HUES64 (cell line): Measurements from ENCODE around the gene SLC26A5.
A peak's percentile ranks its signal among the peaks of the same experiment; 100 is the strongest.

Experiments
- H3K27ac ChIP-seq: 2 replicates; pipeline ENCODE4 v1.7.0; 2013; ENCODE audit warnings: low read depth, low read length, inconsistent platforms
- H3K27me3 ChIP-seq: 2 replicates; pipeline ENCODE4 v1.6.1; 2013; ENCODE audit warnings: mild to moderate bottlenecking, low read length; ENCODE audit not compliant: insufficient read depth
- H3K36me3 ChIP-seq: 2 replicates; pipeline ENCODE4 v1.6.1; 2013; ENCODE audit warnings: mild to moderate bottlenecking, low read length; ENCODE audit not compliant: insufficient read depth
- H3K4me1 ChIP-seq: 2 replicates; pipeline ENCODE4 v1.6.1; 2013; ENCODE audit warnings: mild to moderate bottlenecking, low read length, moderate library complexity; ENCODE audit not compliant: insufficient read depth
- H3K4me3 ChIP-seq: 2 replicates; pipeline ENCODE4 v1.5.1; 2013; ENCODE audit warnings: mild to moderate bottlenecking, low read length, moderate library complexity
- H3K9ac ChIP-seq: 2 replicates; pipeline ENCODE4 v1.6.1; 2013; ENCODE audit warnings: mild to moderate bottlenecking, low read depth, low read length
- H3K9me3 ChIP-seq: 2 replicates; pipeline ENCODE4 v1.6.1; 2013; ENCODE audit warnings: low read depth, low read length; ENCODE audit not compliant: insufficient read depth
- WGBS: fragments of 150-250, 120-280 bp; methylation state at CpG from one replicate; pipeline ENCODE4 v1.1.7; 2013; ENCODE audit warnings: missing lambda C conversion rate; 5-methylcytosine and 5-hydroxymethylcytosine counted together

Gene SLC26A5

DNA sequence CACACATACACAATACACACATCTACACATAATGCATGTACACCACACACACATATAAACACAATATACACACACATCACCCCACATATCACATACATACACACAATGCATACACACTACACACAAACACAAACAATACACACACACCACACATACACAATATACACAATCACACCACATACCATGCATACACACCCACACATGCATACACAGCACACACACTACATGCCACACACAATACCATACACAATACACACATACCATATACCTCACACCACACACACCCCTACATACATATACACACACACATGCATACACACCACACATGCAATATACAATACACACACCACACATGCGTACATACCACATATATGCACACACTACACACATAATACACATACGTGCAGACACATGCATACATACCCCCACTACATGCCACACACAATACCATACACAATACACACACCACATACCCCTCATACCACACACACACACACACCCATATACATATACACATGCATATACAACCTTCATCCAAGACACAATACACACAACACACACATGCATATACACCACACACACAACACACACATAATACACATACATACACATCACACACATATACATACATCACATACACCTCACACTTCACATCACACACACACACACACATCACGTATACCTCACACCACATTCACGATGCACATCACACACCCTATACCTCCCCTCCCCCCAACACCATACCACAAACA is 64.6 kb downstream of the SLC26A5 start:
- Histone ChIP-seq H3K4me1 (no peaks in the 10 kb centered on the region), H3K36me3 (no peaks in the 10 kb centered on the region), H3K9ac (no peak overlapping the region), H3K27me3 (no peaks in the 10 kb centered on the region), H3K27ac (no peak overlapping the region), H3K9me3 (no peaks in the 10 kb centered on the region), H3K4me3 (no peak overlapping the region)
- 93% methylated on average over 4 of the region's 4 CpGs for WGBS

DNA sequence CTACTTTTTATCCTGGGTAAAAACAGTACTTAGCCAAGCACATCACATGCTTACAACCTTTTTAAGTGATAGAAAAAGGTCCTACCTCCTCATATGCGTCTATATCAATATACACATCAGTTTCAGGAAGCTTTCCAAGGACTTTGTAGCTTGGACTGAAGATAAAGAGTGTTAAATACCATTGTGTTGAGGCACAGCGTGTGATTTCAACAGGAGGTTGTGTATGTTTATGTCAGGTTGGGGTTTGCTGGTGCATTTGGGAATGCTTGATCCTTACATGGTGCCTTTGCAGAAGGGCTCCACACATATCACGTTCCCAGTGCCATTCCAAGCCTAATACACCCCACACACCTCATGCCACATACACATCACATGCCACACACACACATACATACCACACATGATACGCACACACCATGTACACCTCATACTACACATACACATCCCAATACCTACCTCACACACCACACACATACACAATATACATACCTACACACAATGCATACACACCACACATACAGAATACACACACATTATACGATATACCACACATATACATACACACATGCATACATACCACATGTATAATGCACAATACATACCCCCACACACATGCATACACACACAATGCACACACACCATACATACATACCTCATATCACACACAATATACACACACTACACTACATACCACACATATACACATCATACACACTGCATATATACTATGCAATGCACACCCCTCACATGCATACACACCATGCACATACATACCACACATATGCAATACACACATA is 65.4 kb downstream of the SLC26A5 start:
- Histone ChIP-seq H3K36me3 (no peaks in the 10 kb centered on the region), H3K4me3 (no peak overlapping the region), H3K27me3 (no peaks in the 10 kb centered on the region), H3K27ac (no peak overlapping the region), H3K9ac (no peak overlapping the region), H3K4me1 (no peaks in the 10 kb centered on the region), H3K9me3 (no peaks in the 10 kb centered on the region)
- 89% methylated on average over 4 of the region's 5 CpGs for WGBS

DNA sequence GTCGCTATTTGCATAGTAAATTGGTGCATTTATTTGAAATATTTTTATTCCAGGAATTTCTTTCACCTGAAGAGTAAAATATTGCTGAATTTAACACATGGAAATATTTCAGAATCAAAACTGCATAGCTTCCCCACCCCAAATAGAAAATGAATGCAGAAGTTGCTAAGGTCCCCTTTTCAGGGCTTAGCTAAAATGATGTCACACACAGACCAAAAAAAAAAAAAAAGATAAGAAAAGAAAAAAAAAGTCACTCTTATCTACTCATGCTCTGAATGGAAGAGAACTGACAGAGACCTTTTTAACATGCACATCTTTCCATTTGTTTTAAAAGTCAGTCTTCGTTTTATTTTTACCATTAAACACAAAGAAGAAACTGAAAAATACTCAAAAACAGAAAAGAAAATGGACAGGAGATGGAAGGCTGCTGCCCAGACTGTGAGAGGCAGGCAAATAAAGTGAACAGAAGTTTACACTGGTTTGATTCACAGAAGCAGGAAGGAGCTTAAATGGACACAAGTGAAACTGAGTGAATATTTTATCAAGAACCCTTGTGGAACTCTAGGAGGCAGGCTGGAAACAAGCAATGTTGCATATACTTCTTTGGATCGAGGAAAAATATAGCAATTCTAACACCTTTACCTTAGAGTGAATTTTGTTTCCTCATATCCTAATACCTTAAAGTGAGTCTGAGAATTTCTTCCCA is 66.6 kb downstream of the SLC26A5 start:
- no peak overlapping the region for H3K27ac ChIP-seq
- 80% methylated on average over 2 of the region's 3 CpGs for whole genome bisulfite sequencing
- no peaks in the 10 kb centered on the region for H3K9me3 ChIP-seq
- H3K9ac ChIP-seq: no peak overlapping the region
- no peak overlapping the region for H3K4me3 ChIP-seq
- H3K36me3 ChIP-seq: no peaks in the 10 kb centered on the region
- no peaks in the 10 kb centered on the region for H3K4me1 ChIP-seq
- H3K27me3 ChIP-seq: no peaks in the 10 kb centered on the region

DNA sequence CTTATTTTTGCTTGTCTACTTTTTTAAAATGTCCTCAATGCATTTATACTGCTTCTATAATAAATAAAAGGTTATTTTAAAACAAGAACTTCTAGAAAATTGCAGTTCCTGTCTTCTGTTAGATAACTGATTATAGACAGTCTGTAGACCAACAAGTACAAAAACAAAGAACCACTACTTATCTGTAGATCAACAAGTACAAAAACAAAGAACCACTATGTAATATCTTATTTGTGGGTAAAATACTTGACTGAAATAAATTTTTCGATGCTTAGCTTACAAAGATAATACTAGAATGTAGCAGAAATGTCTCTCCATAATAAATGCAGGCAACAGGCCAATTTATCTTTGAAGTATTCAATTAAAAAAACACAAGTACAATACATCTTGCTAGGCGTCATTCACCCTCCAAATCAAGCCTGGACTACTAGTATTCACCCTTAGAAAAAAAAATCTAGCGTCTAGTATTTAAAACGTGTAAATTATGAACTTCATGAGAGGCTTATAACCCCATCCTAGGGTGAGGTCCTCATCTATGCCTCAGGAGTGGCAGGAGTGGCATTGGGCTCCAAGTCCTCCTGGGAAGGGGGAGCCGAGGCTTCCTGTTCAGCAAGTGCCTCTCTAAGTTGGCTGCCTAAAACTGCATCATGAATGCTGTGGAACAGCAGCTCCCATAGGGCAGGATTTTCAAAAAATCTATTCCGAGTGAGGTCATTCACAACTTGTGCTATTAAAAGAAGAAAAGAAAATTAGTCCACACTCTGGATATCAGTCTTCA is 72.0 kb downstream of the SLC26A5 start:
- Histone ChIP-seq H3K27ac (no peak overlapping the region), H3K4me1 (no peaks in the 10 kb centered on the region), H3K27me3 (no peaks in the 10 kb centered on the region), H3K9me3 (no peaks in the 10 kb centered on the region), H3K4me3 (no peak overlapping the region), H3K36me3 (peaks cover 10% of the 10 kb centered on the region), H3K9ac (no peak overlapping the region)
- WGBS: 85% methylated on average over 5 of the region's 6 CpGs

DNA sequence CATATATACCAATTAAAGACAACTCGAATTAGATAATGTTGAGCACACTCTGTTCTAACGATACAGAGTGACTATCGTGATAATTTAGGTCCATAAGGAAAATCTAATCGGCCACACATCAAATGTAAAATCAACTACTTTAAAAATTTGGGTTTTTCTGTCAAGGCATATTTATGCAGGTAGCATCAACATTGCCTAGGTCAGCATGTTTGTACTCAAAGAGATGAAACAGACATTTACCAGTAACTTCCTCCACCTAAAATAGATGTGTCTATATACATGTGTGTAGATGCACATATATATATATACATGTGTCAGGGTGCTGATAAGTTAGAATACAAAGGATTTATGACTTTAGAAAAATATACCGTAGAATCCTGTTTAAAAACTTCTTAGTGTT is 76.6 kb downstream of the SLC26A5 start:
- Histone ChIP-seq H3K27ac (no peak overlapping the region), H3K4me1 (no peaks in the 10 kb centered on the region), H3K9ac (no peak overlapping the region), H3K27me3 (no peaks in the 10 kb centered on the region), H3K36me3 (peaks cover 56% of the 10 kb centered on the region), H3K9me3 (no peaks in the 10 kb centered on the region), H3K4me3 (no peak overlapping the region)
- over 99% methylated on average over 5 of the region's 5 CpGs for WGBS

DNA sequence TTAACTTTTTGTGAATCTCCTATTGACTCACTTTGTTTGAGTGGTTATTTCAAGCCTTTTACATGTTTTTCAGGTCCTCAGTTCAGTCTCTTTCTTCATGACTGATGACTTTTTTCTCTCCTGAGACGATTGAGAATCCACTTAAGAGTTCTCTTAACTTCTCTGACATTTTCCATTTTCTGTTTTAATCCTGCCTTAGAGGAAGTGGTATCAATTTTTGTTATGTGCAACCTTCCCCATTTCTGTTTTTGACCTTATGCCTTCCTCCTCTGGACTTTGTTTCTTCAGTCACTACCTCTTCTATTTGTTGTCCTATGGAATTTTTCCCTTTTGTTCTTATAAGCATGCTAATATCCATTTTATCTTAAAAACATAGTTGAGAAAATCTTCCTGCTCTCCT is 96.2 kb downstream of the SLC26A5 start:
- peaks cover 43% of the 10 kb centered on the region for H3K36me3 ChIP-seq
- H3K27me3 ChIP-seq: no peaks in the 10 kb centered on the region
- 0 out of 2 replicates have a peak, but pooled peaks cover 7% of the 10 kb centered on the region for H3K4me1 ChIP-seq
- no peak overlapping the region for H3K4me3 ChIP-seq
- H3K27ac ChIP-seq: no peak overlapping the region
- H3K9me3 ChIP-seq: no peaks in the 10 kb centered on the region
- no peak overlapping the region for H3K9ac ChIP-seq
- WGBS: 100% methylated on average over 1 of the region's 1 CpG

DNA sequence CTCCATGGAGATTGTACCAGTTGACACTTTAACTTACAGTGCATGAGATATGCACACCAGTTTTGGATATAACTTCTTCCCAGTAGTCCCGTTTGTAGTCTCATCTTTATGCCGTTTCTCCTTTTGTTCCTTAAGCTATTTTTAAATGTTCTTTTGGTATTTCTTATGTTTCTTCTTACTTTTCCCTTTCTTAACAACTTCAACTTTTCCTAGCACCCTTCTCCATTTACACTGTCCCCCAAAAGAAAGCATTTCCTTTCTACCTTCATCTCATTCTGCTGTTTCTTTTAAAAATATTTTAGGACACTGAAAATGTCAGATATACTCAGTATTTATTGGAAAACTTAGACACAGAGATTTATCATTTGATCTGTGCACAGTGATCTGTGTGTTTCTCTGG is 97.0 kb downstream of the SLC26A5 start:
- Histone ChIP-seq H3K9me3 (no peaks in the 10 kb centered on the region), H3K4me3 (peak overlapping the region; percentile 92), H3K9ac (peak overlapping the region; percentile 94; the same call in 1 of the 2 replicates), H3K27me3 (no peaks in the 10 kb centered on the region), H3K4me1 (0 out of 2 replicates have a peak, but pooled peaks cover 7% of the 10 kb centered on the region), H3K27ac (no peak overlapping the region), H3K36me3 (peaks cover 34% of the 10 kb centered on the region)
- 81% methylated on average over 2 of the region's 2 CpGs for WGBS

DNA sequence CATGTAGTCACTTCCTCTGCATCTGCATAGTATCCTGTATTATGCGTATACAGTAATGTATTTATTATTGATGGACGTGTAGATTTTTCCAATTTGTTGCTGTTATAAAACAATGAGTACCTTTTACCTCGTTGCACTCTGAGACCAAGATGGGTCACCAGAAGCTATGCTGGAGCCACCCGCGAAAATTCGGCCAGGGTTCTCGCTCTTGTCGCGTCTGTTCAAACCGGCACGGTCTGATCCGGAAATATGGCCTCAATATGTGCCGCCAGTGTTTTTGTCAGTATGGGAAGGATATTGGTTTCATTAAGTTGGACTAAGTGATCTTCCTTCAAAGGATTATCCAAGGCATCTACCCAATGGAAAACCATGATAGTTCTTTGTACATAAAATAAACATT is 97.6 kb downstream of the SLC26A5 start:
- H3K4me3 ChIP-seq: peak overlapping the region; percentile 92
- no peaks in the 10 kb centered on the region for H3K27me3 ChIP-seq
- H3K9ac ChIP-seq: peak overlapping the region; percentile 94; the same call in 1 of the 2 replicates
- 0 out of 2 replicates have a peak, but pooled peaks cover 10% of the 10 kb centered on the region for H3K4me1 ChIP-seq
- H3K9me3 ChIP-seq: no peaks in the 10 kb centered on the region
- 16% methylated on average over 12 of the region's 13 CpGs for WGBS
- no peak overlapping the region for H3K27ac ChIP-seq
- peaks cover 29% of the 10 kb centered on the region for H3K36me3 ChIP-seq

DNA sequence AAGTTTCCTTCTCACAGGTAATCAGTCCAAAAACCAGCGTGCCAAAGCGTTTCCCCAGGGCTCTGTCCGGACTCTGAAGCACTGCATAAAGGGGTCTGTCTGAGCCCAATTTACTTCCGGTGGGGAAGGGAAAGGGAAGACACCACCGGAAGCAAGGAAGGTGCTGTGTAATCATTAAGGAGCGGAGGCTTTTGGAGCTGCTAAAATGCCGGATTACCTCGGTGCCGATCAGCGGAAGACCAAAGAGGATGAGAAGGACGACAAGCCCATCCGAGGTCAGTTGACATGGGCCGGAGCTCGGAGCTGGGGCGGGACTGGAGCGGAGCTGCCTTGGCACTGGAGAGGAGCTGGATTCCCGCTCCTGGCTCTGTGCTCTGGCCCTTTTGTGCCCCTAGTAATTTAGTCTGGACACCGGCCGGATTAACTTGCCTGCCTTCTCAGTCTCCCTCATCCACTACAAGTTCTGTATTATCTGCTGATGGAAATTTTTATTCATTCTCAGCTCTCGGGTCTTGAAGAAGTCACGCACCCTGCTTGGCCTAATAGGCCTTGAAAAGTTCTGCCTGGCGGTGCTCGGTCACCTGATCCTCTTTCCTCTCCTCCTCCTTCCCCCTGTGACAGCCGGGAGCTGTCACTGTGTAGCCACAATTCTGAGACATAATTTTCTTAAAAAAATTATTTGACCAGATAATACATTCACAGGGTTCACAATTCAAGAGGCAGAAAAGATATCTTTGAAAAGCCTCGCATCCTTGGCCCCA is 98.3 kb downstream of the SLC26A5 start, which contains the start of gene PSMC2:
TSS of gene PSMC2 (plus strand) at position 137 of the 761 bp plus-strand sequence. CDS start at position 206, 69 bp downstream.
- peaks cover 21% of the 10 kb centered on the region for H3K36me3 ChIP-seq

DNA sequence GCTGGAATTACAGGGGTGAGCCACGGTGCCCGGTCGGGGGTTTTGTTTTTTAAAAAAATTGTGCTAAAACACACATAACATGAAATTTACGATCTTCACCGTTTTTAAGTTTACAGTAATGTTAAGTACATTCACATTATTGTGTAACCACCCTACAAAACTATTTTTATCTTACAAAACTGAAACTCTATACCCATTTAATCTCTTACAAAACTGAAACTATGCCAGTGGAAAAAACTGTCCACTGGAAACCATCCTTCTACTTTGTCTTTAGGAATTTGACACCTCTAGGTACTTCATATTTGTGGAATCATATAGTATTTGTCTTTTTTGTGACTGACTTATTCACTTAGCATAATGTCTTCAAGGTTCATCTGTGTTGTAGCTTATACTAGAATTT is 99.6 kb downstream of the SLC26A5 start:
- H3K9ac ChIP-seq: no peak overlapping the region
- H3K36me3 ChIP-seq: peaks cover 20% of the 10 kb centered on the region
- WGBS: 95% methylated on average over 5 of the region's 5 CpGs

More for the DNA sequence above, 98.3 kb downstream of the SLC26A5 start, which contains the start of gene PSMC2:
- H3K9me3 ChIP-seq: no peaks in the 10 kb centered on the region
- H3K9ac ChIP-seq: peak within 1 kb of the TSS; percentile 94
- WGBS: under 1% methylated on average over 25 of the region's 25 CpGs
- no peaks in the 10 kb centered on the region for H3K27me3 ChIP-seq
- 0 out of 2 replicates have a peak, but pooled peaks cover 10% of the 10 kb centered on the region for H3K4me1 ChIP-seq
- peak within 1 kb of the TSS; percentile 72 for H3K27ac ChIP-seq
- peak within 1 kb of the TSS; percentile 92 for H3K4me3 ChIP-seq

More for the DNA sequence above, 99.6 kb downstream of the SLC26A5 start:
- H3K4me3 ChIP-seq: no peak overlapping the region
- no peaks in the 10 kb centered on the region for H3K27me3 ChIP-seq
- H3K4me1 ChIP-seq: 0 out of 2 replicates have a peak, but pooled peaks cover 10% of the 10 kb centered on the region
- H3K9me3 ChIP-seq: no peaks in the 10 kb centered on the region
- H3K27ac ChIP-seq: no peak overlapping the region
